Midbrain (tissue), 1 donor: ENCODE measurements around the gene SAPCD1.
A peak's percentile ranks its signal among the peaks of the same experiment; 100 is the strongest.
"Not testable (repeated sequence)": the region's sequence is repeated elsewhere in the genome, so short reads cannot be mapped to it uniquely, and the experiment has no call there.

Experiments used
- DNase-seq: peaks from one replicate; lab custom pipeline; 2025; lab: John Stamatoyannopoulos, UW

The SAPCD1 gene

DNA sequence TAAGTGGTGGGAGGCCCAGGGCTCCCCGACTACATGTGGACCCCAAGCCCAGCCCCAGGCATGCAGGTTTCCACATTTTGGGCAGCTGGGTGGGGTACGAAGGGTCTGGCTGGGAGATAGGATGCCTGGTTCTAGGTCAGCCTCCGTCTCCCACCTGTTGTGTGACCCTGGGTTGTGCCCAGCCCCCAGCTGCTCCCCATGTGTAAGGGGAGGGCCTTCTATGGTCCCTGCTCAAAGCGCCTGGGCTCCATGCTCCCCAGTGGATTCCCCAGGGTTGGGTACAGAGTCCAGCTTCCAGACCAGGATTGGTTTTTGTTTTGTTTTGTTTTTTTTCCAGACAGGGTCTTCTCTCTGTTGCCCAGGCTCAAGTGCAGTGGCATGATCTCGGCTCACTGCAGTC lies 15.7 kb downstream of the SAPCD1 start:
- DNase-seq, result no peak

GRCh38 chr6:31778999-31779885 lies 16.8 kb downstream of the SAPCD1 start:
- DNase-seq, result no peak

GRCh38 chr6:31779908-31780307 lies 17.5 kb downstream of the SAPCD1 start:
- no peak for DNase-seq

DNA sequence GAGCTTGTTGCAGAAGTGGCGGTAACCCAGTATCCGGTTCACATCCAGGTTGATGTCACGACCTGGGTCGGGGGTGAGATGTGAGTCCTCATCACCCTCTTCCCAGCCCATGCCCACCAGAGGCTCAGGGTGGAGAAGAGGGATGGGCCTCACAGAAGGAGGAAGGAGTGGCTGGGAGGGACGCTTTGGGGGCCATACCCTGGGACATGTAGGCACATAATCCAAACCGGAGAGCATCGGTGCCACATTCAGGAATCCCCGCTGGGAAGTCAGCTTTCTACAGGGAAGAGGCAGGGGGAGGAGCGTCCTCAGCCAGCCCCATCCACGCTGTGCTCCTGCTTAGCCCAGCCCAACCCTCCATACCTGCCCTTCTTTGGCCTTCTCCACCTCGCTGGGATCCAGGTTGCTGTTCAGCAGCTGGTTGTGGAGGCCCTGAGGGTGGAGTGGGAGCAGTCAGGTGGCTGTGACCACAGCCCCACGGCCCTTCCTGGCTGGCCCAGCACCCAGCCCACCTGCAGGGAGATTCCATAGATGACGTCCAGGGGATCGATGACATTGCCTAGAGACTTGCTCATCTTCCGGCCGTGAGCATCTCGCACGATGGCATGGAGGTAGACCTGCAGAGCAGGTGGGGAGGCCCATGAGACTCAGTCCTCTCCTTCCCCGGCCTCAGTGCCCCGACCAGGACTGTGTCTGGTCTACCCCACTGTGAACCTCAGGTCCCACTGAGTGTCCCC lies 18.2 kb downstream of the SAPCD1 start:
- DNase-seq, result no peak

DNA sequence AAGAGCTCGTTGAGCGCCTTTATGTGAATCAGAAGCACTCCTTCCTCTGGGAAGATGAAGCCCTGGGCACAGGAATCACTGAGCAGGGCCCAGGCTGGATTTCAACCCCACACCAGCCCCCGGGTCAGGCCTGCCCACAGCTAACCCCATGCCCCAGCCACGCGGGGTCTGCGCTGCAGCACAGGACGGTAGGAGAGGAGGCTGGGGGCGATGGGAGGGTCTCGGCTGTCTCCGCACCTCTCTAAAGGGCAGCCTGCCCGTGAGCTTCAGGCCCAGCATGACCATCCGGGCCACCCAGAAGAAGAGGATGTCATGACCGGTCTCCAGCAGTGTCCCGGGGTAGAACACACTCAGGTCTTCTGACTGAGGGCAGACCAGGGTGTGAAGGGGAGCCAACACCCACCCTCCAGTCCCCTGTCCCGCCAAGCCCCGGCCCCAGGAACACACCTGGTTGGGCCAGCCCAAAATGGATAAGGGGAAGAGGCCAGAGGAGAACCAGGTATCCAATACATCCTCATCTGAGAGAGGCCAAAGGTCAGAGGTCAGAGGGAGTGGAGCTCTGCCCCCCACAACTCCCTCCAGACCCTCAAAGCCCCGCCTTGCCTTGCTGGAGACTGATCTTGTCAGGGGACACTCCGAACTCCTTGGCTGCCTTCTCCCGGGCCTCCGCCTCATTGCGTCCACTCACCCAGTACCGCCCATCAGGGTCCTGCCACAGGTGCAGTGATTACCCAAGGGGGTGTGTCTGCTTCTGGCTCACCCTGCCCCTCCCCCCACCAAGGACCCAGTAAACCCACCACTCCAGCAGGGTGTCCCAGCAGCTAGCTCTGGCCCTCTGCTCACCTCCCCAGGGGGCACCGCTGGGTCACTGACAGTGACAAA lies 19.0 kb downstream of the SAPCD1 start:
- DNase-seq, result no peak

GRCh38 chr6:31782126-31782855 lies 19.8 kb downstream of the SAPCD1 start:
- no peak for DNase-seq

DNA sequence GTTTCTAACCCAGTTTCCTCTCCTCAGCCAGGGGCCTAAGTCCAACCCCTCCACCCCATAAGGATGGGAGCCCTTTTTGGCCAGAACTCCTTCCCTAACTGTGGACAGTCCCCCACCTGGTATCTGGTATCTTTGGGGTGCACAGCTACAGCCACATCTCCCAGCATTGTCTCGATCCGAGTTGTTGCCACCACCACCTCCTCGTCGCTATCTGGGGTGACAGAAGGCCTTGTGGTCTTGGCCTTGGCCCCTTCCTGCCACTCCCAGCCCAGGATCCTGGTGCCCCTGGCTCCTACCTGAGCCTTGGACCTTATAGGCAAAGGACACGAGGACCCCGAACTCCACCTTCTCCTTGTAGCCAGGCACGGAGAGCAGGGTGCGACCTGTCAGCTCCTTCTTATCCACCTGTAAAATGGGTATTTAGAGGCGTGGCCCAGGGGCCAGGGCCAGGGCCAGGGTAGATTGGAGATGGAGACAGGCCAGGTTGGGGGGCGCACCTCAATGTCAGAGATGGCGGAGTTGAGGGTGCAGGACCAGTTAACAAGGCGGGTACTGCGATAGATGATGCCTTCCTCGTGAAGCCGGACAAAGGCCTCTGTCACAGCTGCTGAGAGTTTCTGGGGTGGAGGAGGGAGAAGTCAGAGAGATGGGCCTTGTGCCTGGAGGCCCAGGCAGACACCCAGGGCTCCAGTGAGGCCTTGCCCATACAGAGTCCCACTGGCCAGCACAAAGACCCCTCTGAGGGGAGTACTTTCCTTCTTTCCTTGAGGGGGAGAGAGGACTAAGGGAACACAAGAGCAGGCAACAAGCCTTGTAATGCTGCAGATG lies 21.9 kb downstream of the SAPCD1 start:
- DNase-seq, result peak; percentile 4

DNA sequence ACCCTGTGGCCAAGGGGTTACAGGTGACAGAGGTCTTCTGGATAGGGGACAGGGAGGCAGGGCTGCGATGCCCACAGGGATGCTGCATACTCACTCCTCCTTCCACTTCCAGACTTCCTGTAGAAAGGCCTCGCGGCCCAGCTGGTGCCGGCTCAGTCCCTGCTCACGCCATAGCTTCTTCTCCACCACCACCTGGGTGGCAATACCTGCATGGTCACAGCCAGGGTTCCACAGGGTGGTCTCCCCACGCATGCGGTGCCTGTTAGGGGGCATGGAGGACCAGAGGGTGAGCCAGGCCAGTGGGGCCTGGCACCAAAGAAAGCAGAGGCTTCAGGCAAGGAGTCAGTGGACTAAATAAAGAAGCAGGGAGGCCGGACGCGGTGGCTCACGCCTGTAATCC lies 23.0 kb downstream of the SAPCD1 start:
- DNase-seq, result no peak

- DNase-seq, result no peak
These were observed 29.1 kb downstream of the SAPCD1 start for GRCh38 chr6:31791324-31792089.

GRCh38 chr6:31792090-31792374 lies 29.6 kb downstream of the SAPCD1 start:
- no peak for DNase-seq

GRCh38 chr6:31792761-31793171 lies 30.3 kb downstream of the SAPCD1 start:
- DNase-seq, result no peak

DNA sequence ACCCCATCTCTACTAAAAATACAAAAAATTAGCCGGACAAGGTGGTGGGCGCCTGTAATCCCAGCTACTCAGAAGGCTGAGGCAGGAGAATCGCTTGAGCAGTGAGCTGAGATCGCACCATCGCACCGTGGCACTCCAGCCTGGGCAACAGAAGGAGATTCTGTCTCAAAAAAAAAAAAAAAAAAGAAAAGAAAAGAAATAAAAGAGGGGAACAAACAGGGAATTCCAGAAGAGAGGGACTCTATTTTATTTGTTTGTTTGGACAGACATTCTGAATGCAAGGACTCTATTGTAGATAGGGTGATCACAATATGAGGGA lies 31.4 kb downstream of the SAPCD1 start:
- not testable (repeated sequence) for DNase-seq

DNA sequence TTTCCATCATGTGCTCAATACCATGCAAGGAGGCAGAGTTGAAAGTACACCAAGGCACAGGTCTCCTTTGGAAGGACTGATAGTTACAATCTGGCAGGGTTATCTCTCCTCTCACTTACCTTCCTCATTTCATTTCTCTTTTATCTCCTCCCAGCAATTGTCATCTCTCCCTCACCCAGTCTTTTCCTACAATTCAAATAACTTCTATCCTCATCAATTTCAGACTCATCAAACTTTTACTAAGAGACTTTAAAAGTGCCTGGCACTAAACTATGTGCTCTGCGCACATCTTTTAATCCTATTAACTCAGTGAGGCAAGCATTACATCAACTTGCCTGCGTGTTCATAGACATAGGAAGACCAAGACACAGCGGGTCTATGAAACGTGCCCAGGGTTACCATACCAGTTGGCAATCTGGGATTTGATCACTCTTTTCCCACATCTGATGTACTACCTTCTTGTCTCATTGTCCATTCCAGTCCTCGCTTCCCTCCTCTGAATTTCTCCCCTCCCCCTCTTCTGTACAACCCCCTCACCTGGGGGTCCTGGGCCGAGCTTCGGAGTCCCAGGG lies 31.9 kb downstream of the SAPCD1 start:
- DNase-seq, result no peak

- no peak for DNase-seq
These were observed 32.6 kb downstream of the SAPCD1 start for GRCh38 chr6:31794866-31795615.

- DNase-seq, result peak; percentile 90
These were observed 33.3 kb downstream of the SAPCD1 start, which contains the start of gene VARS1 for GRCh38 chr6:31795616-31796298. Gene VARS1, minus strand, starts transcription at chr6:31795752. Its CDS starts 535 bp downstream, at chr6:31795217.

DNA sequence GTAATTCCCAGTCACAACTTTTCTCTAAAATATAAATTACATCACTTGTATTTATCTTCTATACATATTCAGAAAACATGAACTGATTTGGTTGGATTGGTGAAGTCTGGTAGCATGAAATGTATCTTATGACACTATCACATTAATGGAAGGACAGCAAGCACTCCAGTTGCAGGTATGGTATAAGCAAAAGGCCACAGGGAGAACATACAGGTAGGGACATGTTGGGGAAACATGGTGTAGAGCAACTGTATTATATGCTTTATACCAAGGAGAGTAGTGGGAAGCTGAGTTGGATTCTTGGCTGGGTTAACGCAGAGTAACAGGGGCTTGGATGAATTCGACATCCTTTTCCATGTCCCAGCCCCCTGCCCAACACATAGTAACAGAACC lies 34.5 kb downstream of the SAPCD1 start:
- DNase-seq, result no peak

DNA sequence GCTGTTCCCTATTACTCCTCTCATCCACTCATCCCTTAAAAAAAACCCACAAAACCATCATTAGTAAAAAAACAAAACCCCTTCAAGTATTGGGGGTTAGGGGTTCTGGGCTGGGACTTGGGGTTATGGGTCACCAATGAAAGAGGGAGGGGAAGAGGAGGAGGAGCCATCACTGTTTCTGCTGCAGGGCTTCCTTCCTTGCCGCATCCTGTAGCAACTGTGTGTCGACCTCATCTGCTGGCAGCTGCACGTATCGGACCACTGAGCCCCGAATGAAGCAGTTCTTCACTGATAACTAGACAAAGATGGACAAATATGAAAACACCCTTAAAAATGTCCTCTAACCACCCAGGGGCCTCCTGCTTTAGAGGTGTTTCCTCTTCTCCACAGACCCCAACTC lies 35.1 kb downstream of the SAPCD1 start:
- no peak for DNase-seq

DNA sequence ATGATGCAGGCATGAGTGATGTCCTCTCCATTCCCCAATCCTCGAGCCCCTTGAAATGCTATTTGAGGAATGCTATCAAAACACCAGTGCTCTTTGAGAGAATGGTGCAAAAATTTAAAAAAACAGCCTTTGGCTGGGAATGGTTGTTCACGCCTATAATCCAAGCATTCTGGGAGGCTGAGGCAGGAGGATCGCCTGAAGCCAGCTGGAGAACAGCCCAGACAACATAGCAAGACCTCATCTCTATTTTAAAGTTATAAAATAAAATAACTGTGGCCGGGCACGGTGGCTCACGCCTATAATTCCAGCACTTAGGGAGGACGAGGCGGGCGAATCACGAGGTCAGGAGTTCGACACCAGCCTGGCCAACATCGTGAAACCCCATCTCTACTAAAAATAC lies 37.3 kb downstream of the SAPCD1 start:
- DNase-seq, result no peak
